ENCODE data around the gene AKR1C8. TPM values are rescaled to one million over a fixed set of nuclear protein-coding genes. Genes with fewer than 3 reads are reported as not detected.

The AKR1C8 gene
- total RNA-seq, 1 donor from 2014 or later, result not detected

DNA sequence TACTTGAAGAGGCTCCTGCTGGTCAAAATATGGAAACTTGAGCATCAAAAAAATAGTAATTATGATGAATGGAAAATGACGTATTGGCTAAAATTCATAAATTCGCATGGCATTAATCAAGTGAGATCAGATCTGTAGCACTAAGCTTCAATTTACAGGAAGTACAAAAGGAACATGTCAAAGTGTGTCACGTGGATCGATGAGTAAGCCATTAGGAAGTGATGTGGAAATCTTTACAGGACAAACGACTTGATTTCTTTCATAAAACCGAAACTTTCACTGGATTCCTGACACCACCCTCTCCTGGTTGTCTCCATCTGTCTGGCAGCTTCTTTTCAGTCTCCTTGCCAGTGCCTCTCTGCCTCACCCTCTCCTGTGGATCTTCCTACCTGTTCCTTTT, 25.8 kb downstream of the AKR1C8 start:
- no peak overlapping the region for H3K4me3 Mint-ChIP-seq (ENCODE audit: unreplicated experiment)
- Histone ChIP-seq H3K36me3 (ENCODE audit: insufficient read depth, low read length) (no peaks in the 10 kb centered on the region), H3K9me3 (ENCODE audit: insufficient read depth, low read depth, low read length) (peaks cover 5% of the 10 kb centered on the region), H3K4me1 (ENCODE audit: insufficient read depth, low read length) (no peaks in the 10 kb centered on the region), H3K9ac (ENCODE audit: low read length) (no peak overlapping the region), H3K4me2 (ENCODE audit: low read length) (no peak overlapping the region), H3K27me3 (ENCODE audit: insufficient read depth, low read length) (no peaks in the 10 kb centered on the region), H4K20me1 (ENCODE audit: insufficient read depth, low read length) (no peaks in the 10 kb centered on the region), H2AFZ (ENCODE audit: low read depth, low read length) (no peak overlapping the region), H3K4me3 (ENCODE audit: insufficient read depth, low read depth, low read length) (no peak overlapping the region), H3K27ac (ENCODE audit: low read depth, low read length) (no peak overlapping the region), H3K79me2 (ENCODE audit: insufficient read depth, low read length) (no peaks in the 10 kb centered on the region)
- H3K27me3 Mint-ChIP-seq (ENCODE audit: low read depth, unreplicated experiment), result peaks cover 9% of the 10 kb centered on the region
- TF ChIP-seq EZH2 (IDR thresholded peaks at IDR 0.05; ENCODE audit: insufficient read depth, low read length) (no peak), CTCF (IDR thresholded peaks at IDR 0.05; ENCODE audit: insufficient read depth, low read depth, low read length) (no peak)
- H3K4me1 Mint-ChIP-seq (ENCODE audit: low read depth, unreplicated experiment), result no peaks in the 10 kb centered on the region
- no peaks in the 10 kb centered on the region for H3K36me3 Mint-ChIP-seq (ENCODE audit: low read depth, unreplicated experiment)
- no peak overlapping the region for H3K27ac Mint-ChIP-seq (ENCODE audit: unreplicated experiment)
- peaks cover 12% of the 10 kb centered on the region for H3K9me3 Mint-ChIP-seq (ENCODE audit: unreplicated experiment)
- DNase-seq (ENCODE audit: low read depth) (no peak), FAIRE-seq (no peak)

DNA sequence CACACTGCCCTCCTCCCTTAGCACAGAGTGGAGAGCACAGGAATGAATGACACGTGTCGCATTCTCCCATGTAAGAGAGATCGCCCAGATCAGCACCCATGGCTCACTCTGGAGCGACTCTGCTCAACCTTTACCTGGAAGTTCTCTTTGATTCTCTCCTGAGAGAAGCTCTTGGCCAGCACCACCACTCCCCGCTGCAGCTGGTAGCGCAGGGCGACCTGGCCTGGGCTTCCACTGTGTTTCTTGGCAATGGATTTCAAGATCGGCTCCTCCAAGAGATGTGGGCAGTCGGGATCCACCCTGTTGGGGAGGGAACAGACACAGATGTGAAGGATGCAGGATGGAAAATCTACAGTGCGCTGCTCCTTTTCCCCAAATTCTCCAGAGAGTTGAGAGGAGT, 27.4 kb downstream of the AKR1C8 start:
- Mint-ChIP-seq H3K27me3 (ENCODE audit: low read depth, unreplicated experiment) (peaks cover 9% of the 10 kb centered on the region), H3K9me3 (ENCODE audit: unreplicated experiment) (peaks cover 10% of the 10 kb centered on the region), H3K36me3 (ENCODE audit: low read depth, unreplicated experiment) (no peaks in the 10 kb centered on the region), H3K4me3 (ENCODE audit: unreplicated experiment) (no peak overlapping the region), H3K27ac (ENCODE audit: unreplicated experiment) (no peak overlapping the region), H3K4me1 (ENCODE audit: low read depth, unreplicated experiment) (no peaks in the 10 kb centered on the region)
- no peaks in the 10 kb centered on the region for H3K36me3 ChIP-seq (ENCODE audit: insufficient read depth, low read length)
- no peak overlapping the region for H3K4me3 ChIP-seq (ENCODE audit: insufficient read depth, low read depth, low read length)
- no peaks in the 10 kb centered on the region for H3K79me2 ChIP-seq (ENCODE audit: insufficient read depth, low read length)
- no peaks in the 10 kb centered on the region for H3K27me3 ChIP-seq (ENCODE audit: insufficient read depth, low read length)
- H3K27ac ChIP-seq (ENCODE audit: low read depth, low read length), result no peak overlapping the region
- no peak for DNase-seq (ENCODE audit: low read depth)
- H3K9me3 ChIP-seq (ENCODE audit: insufficient read depth, low read depth, low read length), result peaks cover 5% of the 10 kb centered on the region
- no peak overlapping the region for H2AFZ ChIP-seq (ENCODE audit: low read depth, low read length)
- H3K4me1 ChIP-seq (ENCODE audit: insufficient read depth, low read length), result no peaks in the 10 kb centered on the region
- no peak for TF ChIP-seq CTCF (IDR thresholded peaks at IDR 0.05; ENCODE audit: insufficient read depth, low read depth, low read length)
- TF ChIP-seq EZH2 (IDR thresholded peaks at IDR 0.05; ENCODE audit: insufficient read depth, low read length), result no peak
- no peaks in the 10 kb centered on the region for H4K20me1 ChIP-seq (ENCODE audit: insufficient read depth, low read length)
- H3K4me2 ChIP-seq (ENCODE audit: low read length), result no peak overlapping the region
- FAIRE-seq, result no peak
- no peak overlapping the region for H3K9ac ChIP-seq (ENCODE audit: low read length)

DNA sequence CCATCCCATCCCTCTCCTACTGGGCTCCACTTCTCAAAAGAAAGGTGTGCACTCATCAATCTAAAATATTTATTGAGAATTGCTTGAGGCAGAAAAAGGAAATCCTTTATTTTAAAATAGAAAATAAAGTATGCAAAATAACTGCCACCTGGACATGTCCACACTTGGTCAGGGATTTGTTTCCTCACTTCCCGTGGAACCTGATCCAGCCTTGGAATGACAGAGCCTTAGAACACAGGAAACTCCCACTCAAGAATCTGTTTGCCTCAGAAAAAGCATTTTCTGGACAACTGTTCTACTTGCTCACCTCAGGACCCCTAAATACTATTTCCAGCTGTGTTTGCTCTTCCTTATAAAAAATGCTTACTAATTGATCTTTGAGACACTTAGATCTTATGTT, 29.0 kb downstream of the AKR1C8 start:
- Mint-ChIP-seq H3K4me1 (ENCODE audit: low read depth, unreplicated experiment) (no peaks in the 10 kb centered on the region), H3K4me3 (ENCODE audit: unreplicated experiment) (no peak overlapping the region), H3K27me3 (ENCODE audit: low read depth, unreplicated experiment) (peaks cover 9% of the 10 kb centered on the region), H3K36me3 (ENCODE audit: low read depth, unreplicated experiment) (no peaks in the 10 kb centered on the region), H3K9me3 (ENCODE audit: unreplicated experiment) (peaks cover 10% of the 10 kb centered on the region), H3K27ac (ENCODE audit: unreplicated experiment) (no peak overlapping the region)
- Histone ChIP-seq H3K79me2 (ENCODE audit: insufficient read depth, low read length) (no peaks in the 10 kb centered on the region), H3K4me2 (ENCODE audit: low read length) (no peak overlapping the region), H3K4me1 (ENCODE audit: insufficient read depth, low read length) (no peaks in the 10 kb centered on the region), H3K9ac (ENCODE audit: low read length) (no peak overlapping the region), H3K27me3 (ENCODE audit: insufficient read depth, low read length) (no peaks in the 10 kb centered on the region), H3K27ac (ENCODE audit: low read depth, low read length) (no peak overlapping the region), H4K20me1 (ENCODE audit: insufficient read depth, low read length) (no peaks in the 10 kb centered on the region), H3K9me3 (ENCODE audit: insufficient read depth, low read depth, low read length) (peaks cover 2% of the 10 kb centered on the region), H3K4me3 (ENCODE audit: insufficient read depth, low read depth, low read length) (no peak overlapping the region), H3K36me3 (ENCODE audit: insufficient read depth, low read length) (no peaks in the 10 kb centered on the region), H2AFZ (ENCODE audit: low read depth, low read length) (no peak overlapping the region)
- TF ChIP-seq EZH2 (IDR thresholded peaks at IDR 0.05; ENCODE audit: insufficient read depth, low read length) (no peak), CTCF (IDR thresholded peaks at IDR 0.05; ENCODE audit: insufficient read depth, low read depth, low read length) (no peak)
- FAIRE-seq, result no peak
- no peak for DNase-seq (ENCODE audit: low read depth)
